GM12864 (cell line): ENCODE results near the gene CHKB.

Source experiments
- DNase-seq: peaks from one replicate; pipeline ENCODE4 v3.0.0-alpha.2; 2011; ENCODE audit warnings: low read depth
- H3K4me3 ChIP-seq: 2 replicates; pipeline ENCODE4 v1.5.1; 2011; ENCODE audit warnings: mild to moderate bottlenecking, low read depth, low read length, control low read depth
- TF ChIP-seq, protein P1 (sequence below): IDR thresholded peaks from 2 replicates; pipeline ENCODE4 v1.5.1; 2011; ENCODE audit warnings: low read depth, mild to moderate bottlenecking, moderate library complexity, low read length, control low read depth, inconsistent platforms; ENCODE audit errors: missing control alignments

CHKB gene

GRCh38 chr22:50570861-50571260 lies 11.8 kb downstream of the CHKB start:
- H3K4me3 ChIP-seq = no peak overlapping the region
- TF ChIP-seq, protein P1, sequence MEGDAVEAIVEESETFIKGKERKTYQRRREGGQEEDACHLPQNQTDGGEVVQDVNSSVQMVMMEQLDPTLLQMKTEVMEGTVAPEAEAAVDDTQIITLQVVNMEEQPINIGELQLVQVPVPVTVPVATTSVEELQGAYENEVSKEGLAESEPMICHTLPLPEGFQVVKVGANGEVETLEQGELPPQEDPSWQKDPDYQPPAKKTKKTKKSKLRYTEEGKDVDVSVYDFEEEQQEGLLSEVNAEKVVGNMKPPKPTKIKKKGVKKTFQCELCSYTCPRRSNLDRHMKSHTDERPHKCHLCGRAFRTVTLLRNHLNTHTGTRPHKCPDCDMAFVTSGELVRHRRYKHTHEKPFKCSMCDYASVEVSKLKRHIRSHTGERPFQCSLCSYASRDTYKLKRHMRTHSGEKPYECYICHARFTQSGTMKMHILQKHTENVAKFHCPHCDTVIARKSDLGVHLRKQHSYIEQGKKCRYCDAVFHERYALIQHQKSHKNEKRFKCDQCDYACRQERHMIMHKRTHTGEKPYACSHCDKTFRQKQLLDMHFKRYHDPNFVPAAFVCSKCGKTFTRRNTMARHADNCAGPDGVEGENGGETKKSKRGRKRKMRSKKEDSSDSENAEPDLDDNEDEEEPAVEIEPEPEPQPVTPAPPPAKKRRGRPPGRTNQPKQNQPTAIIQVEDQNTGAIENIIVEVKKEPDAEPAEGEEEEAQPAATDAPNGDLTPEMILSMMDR = no peak
- no peak for DNase-seq

- no peak for DNase-seq
- TF ChIP-seq, protein P1 = no peak
- no peak overlapping the region for H3K4me3 ChIP-seq
Measured at GRCh38 chr22:50569896-50570535, 12.6 kb downstream of the CHKB start.

DNA sequence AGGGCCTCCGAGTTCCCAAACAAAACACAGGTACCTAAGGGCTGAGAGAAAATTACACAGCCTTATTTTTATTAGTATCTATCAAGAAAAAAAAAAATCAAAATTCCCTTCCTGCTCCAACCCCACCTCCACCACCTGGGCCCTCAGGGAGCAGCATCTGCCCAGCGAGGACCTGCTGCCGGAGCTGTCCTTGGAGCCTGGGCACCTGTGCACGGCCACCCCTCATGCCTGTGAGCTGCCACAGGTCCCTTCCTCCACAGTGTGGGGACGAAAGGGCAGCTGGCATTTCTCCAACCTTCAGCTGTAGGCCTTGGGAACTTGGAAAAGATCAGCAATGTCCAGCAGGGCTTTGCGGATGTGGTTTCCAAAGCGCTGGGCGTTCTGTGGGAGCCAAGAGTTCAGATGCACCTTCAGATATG lies 13.6 kb downstream of the CHKB start:
- H3K4me3 ChIP-seq = no peak overlapping the region
- TF ChIP-seq, protein P1 = no peak
- DNase-seq = no peak

DNA sequence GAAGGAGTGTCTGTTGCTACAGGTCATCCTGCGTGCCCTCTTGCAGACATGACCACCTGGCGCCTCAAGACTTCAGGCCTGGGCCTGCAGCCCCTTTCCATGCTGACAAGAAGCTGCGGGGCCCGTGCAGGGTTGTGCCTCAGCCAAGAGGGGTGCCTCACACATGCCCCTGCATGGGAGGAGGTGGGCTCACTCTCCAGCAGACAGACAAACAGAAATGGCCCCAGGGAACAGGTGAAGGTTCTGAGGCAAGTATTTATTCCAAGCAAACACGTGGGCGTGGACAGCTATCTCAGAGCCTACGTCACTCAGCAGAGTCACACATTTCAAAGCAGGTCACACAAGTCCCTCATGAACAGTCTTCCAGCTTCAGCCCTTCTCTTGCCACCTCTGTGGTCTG lies 14.0 kb downstream of the CHKB start:
- no peak for DNase-seq
- TF ChIP-seq, protein P1 = no peak
- no peak overlapping the region for H3K4me3 ChIP-seq

- TF ChIP-seq, protein P1 = no peak
- DNase-seq = no peak
- no peak overlapping the region for H3K4me3 ChIP-seq
Measured at GRCh38 chr22:50567721-50568252, 14.9 kb downstream of the CHKB start.

- TF ChIP-seq, protein P1 = no peak
- no peak for DNase-seq
- H3K4me3 ChIP-seq = no peak overlapping the region
Measured at GRCh38 chr22:50564289-50564688, 18.4 kb downstream of the CHKB start.
